ENCODE results near the gene ZNF423.

DNA sequence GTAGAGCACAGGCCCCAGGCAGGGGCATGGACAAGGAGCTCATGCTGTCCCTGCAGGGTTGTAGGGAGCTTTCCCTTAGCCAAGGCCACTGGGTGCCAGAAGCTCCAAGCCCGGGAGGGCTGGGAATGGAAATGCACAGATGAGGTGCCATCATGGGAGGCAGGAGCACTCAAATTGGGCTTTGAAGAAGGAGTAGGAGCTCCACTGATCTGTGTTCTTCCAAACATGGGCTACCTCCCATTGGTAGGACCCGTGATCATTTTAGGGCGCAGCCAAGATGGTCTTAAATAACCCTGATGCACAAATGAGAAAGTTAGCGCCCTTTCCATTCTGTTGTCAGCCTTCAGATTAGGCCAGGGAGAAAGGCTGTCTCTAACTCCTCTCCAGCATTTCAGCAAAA, 201.5 kb downstream of the ZNF423 start:
- TF ChIP-seq, protein P1, sequence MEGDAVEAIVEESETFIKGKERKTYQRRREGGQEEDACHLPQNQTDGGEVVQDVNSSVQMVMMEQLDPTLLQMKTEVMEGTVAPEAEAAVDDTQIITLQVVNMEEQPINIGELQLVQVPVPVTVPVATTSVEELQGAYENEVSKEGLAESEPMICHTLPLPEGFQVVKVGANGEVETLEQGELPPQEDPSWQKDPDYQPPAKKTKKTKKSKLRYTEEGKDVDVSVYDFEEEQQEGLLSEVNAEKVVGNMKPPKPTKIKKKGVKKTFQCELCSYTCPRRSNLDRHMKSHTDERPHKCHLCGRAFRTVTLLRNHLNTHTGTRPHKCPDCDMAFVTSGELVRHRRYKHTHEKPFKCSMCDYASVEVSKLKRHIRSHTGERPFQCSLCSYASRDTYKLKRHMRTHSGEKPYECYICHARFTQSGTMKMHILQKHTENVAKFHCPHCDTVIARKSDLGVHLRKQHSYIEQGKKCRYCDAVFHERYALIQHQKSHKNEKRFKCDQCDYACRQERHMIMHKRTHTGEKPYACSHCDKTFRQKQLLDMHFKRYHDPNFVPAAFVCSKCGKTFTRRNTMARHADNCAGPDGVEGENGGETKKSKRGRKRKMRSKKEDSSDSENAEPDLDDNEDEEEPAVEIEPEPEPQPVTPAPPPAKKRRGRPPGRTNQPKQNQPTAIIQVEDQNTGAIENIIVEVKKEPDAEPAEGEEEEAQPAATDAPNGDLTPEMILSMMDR (conservative IDR thresholded peaks at IDR 0.05 in 1 of 2, IDR thresholded peaks at IDR 0.05 in 1 of 2; ENCODE audit: extremely low read depth in 1 of 2, insufficient read depth in 1 of 2, low read depth in 1 of 2, low read length in 2 of 2) = no peak
- no peak for TF ChIP-seq EZH2 (IDR thresholded peaks at IDR 0.05; ENCODE audit: borderline replicate concordance, low read length)
